NCI-H146 treated with DMSO at 0.1 percent for 48 hours (cell line): ENCODE measurements around the gene CTNNA3.

Source experiments
- DNase-seq: peaks from one replicate; lab custom pipeline; 2025; ENCODE audit not compliant: unreplicated experiment; lab: John Stamatoyannopoulos, UW

The CTNNA3 gene

DNA sequence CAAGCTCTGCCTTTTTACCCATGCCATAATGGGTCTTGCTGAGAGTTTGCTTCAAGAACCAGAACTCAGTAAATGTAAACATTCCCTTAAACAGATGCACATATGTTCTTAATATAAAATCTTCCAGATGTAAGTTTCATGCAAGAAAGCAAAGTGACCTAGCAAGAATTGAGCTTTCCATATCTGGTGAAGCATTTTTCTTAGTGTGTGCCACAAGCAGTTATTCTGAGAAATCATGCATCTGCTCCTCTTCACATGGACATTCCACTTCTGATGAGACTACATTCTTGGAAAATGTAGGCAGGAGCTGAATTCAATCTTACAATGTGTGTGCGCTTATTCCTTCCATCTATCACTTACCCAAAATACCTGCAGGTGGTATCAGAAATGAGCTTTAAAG lies 997.9 kb downstream of the CTNNA3 start:
- DNase-seq, result no peak

DNA sequence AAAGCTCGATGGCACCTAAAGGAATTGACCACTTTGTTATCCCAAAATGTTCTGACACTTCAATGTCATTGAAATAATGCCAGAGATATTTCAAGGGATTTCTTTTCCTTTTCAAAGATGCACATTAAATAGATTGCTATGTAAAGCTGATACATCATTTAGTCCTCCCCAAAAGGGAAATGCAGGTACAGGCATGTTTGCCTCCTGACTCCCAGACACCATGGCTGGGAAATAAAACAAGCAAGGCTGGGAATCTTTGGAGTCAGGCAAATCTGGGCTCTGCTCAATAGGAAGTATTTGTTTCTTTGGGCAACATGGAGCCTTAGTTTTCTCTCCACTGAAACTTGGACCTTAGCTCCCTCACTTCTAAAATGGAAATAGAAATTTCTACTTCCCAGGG lies 1000.9 kb downstream of the CTNNA3 start:
- no peak for DNase-seq

DNA sequence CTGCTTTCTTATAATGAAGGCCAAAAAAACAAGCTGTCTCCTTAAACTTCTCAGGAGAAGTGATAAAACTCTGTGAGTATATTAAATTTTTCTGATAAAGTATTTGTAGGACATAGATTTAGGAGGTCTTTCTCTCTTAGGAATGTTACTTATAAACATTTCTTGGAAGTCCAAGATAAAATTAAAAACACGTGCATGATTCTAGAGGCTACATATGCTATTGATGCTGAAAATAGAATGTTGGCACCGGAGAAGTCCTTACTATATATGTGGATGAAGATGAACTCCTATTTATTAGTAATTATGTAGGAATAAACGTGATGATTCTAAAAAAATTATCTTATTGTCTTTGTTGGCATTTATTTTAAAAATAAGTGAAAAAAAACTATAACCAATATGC lies 1011.4 kb downstream of the CTNNA3 start:
- DNase-seq, result no peak

DNA sequence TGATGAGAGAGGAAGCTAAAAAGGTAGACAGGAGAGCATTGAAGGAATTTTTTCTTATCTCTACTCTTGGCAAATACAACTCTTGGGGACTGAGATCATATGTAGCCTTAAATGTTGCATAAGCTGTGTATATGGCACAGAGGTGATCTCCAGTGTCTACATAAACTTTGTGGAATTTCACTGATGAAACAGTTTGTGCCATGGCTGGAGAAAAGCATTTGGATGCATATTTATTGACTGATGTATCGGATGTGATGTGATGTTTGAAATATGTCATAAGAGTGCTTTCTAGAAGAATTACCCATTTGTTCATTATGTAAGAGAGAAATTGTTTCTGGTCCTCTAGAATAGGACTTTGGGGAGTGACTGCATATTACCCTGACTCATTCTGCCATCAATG lies 1015.1 kb downstream of the CTNNA3 start:
- DNase-seq, result no peak

DNA sequence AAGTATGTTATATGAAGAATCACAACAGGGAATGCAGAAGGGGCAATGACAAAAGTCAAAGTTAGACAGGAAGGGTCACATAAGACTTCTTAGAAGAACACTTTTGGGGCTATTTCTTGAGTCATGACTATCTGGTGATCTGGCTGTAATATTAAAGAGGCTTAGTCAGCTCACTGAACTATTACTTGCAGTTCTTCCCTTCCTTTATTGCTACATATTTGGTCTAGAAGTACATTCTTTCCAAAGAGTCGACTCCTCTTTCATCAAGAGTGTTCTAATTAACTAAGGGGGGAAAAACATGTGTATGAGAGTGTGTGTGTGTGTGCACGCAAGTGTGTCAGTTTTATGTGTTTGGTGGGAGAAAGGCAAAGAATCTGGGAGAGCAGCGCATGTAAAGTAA lies 1017.5 kb downstream of the CTNNA3 start:
- DNase-seq, result no peak

DNA sequence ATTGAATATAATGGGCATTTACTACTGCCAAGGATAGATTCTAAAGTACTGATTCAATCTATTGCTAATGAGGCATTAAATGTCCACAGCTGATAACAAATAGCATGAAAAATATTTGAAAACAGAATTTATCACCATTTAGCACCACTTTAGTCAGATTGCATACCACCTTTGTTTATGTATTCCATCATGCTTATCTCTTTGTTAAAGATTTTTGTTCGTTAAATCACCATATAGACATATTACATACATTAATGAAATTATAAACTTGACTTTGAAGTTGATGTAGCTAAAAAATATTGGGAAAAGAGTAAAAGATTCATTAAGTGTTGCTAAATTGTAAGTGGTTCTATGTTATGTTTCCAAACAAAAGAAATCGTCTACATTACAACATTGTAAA lies 1022.9 kb downstream of the CTNNA3 start:
- DNase-seq, result no peak

DNA sequence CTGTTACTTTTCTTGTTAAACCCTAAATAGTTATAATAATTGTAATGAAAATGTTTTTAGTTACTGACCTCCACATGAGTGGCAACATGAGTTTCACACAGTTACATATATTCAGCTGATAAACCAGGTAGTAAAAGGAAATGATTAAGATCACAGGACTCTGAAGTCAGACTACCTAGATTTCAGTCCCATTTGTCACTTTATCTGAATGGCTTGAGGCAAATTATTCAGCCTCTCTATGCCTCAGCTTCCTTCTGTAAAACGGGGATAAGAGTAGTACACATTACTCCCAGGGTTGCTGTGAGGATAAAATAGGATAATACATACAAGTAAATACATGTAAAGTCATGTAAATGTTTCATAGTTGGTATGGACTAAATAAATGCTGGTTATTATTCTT lies 1024.4 kb downstream of the CTNNA3 start:
- DNase-seq, result no peak

DNA sequence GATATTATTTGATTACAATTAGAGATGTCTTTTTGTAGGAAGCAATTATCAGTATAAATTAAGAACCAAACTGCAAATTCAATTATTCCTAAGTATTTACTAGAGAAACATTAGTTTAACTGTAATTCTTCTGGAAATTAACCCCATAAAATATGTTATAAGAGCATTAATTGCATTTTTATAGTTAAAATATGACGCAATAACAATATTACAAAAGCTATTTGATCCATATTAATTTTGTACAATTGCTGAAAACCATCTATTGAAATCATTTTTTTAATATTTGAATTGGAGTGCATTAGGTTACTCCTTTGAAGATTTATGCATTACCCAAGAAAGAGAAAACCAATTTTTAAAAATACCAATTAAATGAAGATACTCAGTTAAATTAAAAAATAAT lies 1024.9 kb downstream of the CTNNA3 start:
- no peak for DNase-seq

DNA sequence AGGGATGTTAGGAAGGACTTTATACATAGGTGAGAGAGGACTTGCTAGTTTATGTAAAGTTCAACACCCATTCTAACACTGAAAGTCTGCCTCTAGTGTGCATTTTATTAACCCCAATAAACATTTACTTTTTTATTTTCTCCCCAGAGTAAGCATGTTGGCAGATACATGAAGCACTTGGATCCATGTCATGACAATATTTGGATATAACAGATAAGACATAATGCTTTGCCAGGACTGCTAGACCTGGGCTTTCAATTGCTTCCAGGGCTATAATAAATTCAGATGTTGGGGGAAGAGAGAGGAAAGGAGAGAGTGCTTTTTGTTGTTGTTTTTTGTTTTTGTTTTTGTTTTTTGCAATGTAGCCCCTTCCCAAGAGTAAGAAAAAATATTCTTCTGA lies 1039.5 kb downstream of the CTNNA3 start:
- no peak for DNase-seq

DNA sequence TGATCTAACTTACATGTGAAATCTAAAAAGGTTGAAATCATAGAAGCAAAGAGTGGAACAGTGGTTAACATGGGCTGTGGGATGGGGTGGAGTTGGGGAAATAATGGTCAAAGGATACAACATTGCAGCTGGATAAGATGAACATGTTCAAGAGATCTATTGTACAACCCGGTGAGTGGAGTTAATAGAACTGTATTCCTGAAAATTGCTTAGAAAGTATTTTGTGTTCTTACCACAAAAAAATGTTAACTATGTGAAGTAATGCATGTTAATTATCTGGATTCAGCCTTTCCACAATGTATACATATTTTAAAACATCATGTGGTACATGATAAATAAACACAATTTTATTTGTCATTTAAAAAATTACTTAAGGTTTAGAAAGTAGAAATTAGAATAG lies 1041.1 kb downstream of the CTNNA3 start:
- no peak for DNase-seq

DNA sequence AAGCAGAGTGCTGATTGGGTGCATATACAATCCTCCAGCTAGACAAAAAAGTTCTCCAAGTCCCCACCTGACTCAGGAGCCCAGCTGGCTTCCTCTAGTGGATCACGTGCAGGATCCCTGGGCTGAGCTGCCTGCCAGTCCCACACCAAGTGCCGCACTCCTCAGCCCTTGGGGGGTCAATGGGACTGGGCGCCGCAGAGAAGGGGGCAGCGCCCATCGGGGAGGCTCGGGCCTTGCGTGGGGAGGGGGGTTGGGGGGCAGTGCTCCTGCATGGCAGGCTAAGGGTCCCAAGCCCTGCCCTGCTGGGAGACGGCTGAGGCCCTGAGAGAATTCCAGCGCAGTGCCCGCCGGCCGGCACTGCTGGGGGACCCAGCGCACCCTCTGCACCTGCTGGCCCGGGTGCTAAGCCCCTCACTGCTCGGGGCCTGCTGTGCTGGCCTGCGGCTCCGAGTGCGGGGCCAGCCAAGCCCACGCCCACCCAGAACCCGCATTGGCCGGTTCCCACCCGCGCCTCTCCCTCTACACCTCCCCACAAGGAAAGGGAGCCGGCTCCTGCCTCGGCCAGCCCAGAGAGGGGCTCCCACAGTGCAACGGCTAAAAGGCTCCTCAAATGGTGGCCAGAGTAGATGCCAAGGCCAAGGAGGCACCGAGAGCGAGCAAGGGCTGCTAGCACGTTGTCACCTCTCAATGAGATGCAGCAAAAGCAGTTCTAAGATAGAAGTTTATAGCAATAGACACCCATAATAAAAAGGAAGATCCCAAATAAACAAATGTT lies 1044.5 kb downstream of the CTNNA3 start:
- DNase-seq, result no peak

DNA sequence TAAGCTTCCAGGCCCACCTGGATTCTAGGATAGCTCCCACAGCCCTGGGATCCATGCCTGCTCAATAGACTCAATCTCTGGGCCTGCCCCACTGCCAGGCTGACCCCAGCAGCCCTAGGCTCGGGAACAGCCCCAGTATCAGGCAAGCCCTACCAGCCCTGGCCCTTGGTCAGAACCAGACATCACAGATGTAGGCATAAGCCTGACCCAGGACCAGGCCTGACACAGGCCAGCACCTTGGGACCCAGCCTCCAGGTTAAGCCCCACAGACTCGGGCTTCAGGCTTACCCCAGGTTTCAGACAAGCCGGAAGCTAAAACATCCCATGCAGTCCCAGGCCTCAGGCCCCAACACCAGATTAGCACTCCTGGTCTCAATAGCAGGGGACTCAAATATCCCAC lies 1046.4 kb downstream of the CTNNA3 start:
- DNase-seq, result no peak

DNA sequence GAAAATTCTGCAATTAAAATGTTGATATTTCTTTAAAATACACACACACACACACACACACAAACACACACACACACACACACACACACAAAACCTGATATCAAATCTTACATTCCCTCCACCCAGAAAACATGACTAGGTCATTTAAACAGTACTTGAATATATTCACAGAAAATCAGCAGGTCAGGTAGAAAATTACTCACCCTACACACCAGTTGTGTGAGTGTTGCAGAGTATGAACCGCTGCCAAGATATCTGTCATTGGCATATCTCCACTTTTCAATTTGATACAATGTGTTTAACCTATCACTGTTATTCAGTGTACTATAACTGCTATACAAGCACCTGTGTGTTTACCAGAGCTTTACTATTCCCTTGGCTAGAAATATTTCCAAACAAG lies 1053.8 kb downstream of the CTNNA3 start:
- DNase-seq, result no peak

DNA sequence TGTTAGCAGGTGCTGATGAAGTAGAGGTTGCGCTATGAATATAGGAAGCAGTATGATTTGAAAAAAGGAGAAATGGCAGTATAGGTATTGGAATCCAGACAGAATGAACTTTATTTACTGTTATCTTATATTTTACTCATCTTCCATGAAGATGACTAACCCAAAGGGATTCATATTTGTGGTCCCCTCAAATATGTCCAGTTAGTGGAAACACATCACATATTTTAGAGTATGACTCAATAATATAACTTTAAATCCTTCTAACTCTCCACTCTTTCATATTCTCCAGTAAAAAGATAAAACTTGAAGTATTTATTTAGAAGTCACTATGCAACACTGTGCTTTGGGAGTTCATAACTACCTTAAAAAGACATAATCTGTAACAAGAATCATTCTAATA lies 1056.6 kb downstream of the CTNNA3 start:
- no peak for DNase-seq

DNA sequence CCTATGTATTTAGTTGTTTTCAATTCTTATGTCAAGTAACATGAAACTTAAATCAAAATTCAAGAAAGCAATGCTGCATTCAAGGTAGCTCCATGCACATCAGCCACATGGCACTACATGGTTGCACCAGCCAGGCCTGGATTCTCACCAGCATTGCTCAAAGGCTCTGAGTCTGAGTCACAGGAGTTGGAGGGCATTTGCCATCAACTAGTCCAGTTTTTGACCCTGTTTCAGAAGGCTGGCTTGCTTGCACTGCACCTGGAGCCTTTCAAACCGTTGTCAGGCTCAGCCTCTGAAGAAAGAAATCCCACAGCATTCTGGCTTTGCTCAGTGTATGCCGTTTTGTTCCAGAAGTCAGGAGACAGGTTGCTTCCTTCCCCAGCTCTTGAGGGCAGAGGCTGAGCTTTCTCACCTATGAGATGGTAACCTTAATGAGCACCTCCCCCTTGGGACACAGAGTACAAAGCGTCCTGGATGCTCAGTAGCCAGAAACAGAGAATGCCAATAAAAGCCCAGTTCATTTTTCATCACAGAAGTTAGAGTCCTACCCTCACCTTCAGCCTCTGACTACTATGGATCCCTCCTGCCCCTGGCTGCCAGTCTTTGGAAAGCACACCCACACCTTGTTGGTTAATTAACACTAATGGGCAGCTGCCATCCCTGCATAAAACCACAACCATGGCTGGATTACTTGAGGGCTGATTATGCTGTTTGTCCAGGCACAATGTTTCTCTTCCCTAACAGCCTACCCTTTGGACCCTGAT lies 1058.5 kb downstream of the CTNNA3 start:
- no peak for DNase-seq

DNA sequence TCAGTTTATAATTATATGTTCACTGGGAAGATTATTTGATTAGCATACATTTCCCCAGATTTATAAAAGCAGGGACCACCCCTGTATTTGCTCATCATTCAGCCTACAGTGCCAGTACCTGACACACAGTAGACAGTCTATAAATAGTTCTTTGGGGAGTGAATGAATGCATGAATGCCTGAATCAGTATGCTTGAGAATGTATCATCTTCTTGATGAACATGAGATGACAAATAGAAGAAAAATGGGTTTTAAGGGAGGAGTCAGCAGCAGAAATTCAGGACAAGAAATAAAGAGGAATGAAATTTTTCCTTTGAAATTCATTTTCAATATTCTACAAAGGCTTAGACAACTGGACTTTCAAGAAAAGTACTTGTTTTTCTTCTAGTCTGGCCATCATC lies 1066.0 kb downstream of the CTNNA3 start:
- no peak for DNase-seq

DNA sequence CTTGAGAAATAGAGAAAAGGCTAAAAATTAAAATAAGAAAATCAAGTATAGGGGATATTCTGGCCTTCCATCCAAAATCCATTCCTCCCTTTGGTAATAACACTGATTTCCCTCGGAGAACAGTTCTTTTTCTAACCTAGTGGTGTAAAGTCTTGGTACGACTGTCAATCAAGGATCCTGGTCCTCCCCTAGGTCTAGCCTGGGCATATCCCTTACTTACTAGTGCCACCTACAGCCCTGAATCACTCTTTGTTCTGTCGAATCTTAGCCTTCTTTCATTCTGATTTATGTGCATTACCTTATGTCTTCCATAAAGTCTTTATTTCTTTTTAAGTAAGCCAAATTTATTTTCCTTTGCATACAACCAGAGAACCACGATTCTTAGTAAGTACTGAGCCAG lies 1068.8 kb downstream of the CTNNA3 start:
- DNase-seq, result no peak

DNA sequence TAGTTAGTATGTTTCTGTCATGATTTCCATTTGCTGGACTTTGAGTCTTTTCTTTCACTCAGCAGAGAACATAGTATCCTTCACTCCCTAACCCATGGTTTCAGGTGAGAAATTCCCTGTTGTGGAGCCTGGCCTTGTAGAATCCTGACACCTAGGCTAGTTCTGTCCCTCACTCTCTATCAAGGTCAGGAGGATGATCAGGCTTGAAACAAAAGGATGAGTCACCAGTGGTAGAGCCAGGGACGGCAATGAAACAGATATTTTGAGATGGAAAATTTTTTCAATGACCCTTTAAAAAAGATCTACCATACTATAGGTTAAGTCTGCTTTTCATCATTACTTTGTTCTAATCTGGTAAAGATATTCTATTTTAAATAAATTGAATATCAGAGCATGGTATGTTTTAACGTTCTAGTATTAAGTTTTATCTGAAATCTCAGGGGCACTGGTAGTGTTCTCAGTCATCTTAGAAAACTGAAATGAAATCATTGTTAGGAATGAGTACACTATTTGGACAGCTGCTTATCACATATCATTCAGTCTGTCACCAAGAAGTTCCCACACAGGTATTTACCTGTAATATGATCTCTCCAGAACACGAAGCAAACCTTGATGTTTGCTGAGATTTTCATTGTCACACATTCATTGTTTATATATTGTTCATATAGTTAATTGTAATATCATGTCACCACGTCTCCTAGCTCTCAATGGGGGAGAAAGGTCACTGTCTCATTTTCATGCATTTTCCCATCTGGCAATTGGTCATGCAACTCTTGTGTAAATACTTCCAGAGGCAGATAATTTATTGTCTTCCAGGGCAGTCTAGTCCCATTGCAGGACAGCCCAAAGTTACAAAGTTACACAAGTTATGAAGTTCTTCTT lies 1070.0 kb downstream of the CTNNA3 start:
- no peak for DNase-seq

DNA sequence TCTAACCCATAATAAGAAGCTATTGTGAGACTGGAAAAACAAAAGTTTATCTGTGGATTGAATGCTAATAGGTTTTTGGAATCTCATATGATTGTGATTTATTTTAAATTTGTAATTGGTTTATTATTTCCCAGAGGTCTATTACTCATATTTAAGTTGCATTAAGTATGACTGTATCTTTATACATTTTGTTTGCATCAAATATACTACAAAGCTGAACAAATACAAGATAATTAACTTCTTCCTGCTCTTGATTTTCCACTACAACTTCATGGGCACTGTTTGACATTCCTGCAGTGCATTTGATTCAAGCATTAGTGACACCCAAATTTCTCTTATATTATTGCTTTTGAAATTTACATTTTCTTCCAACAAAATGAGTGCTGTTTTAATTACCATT lies 1073.9 kb downstream of the CTNNA3 start:
- no peak for DNase-seq

DNA sequence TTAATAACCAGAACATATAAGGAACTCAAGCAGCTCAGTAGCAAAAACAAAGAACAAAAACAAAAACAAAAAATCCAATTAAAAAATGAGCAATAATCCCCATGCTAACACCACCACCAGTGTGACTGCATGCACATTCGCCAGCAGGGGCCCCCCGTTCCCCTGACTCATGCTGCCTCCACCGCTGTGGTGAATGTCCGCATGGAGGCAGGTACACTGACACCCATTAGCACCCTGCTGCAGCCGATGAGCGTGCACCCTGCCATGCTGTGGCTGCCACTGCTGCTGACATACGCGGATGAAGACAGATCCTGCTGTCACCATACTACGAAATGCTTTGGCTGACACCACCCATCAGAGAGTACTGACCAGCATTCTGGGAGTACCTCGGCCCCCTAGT lies 1091.8 kb downstream of the CTNNA3 start:
- DNase-seq, result no peak

DNA sequence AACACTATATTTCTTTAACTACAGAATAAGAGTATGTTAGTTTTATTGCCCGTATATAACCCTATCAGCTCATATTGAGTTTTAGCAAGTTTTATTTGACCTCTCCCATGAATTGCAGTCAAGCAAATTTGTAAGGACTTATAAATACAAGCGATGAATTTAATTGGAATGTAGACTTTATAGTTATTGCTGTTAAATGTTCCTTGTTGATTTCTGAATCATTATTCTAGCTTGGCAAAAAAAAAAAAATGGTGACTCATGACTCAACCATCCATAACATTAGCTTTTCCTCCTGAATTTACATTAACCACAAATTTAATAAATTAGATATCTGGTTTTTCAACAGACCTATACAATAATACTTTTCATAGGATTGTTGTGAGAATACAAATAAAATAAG lies 1104.1 kb downstream of the CTNNA3 start:
- no peak for DNase-seq

DNA sequence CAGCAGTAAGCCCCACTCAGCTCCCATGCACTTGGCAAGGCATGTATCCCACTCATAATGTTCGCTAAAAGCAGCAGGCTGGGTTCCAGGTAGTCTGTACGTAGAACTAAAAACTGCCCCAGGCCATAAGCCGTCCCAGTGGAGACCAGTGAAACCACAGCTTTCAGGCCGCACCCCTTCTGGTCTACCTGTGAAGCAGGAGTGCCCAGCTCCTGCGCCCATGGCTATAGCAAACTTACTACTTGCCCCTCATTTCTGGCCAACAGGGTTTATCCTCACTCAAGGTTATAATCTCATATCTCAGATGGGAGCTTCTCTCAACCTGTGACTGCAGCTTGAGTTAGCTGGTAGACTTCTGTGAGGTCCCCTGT lies 1108.3 kb downstream of the CTNNA3 start:
- no peak for DNase-seq
